Sigmoid colon (tissue), 7 donors: ENCODE results near the gene NXPH4. TPM values are rescaled to one million over a fixed set of nuclear protein-coding genes. Genes with fewer than 3 reads are reported as not detected.

ENCODE experiments used
- DNase-seq: peaks from one replicate; pipeline ENCODE4 v3.0.0-alpha.2; 2019
- H3K27ac ChIP-seq, 4 donors: fragments of 200-600 bp; sonication (generic); one replicate each; pipeline ENCODE4 v1.5.1; 2016 to 2019; ENCODE audit warnings: mild to moderate bottlenecking in 1 of 4
- H3K27me3 ChIP-seq, 3 donors: fragments of 200-600 bp; sonication (generic); one replicate each; pipeline ENCODE4 v1.5.1; 2019; ENCODE audit warnings: mild to moderate bottlenecking in 1 of 3
- H3K36me3 ChIP-seq, 4 donors: fragments of 200-600 bp; sonication (generic); one replicate each; pipeline ENCODE4 v1.5.1; 2016 to 2019
- H3K4me1 ChIP-seq, 4 donors: fragments of 200-600 bp; sonication (generic); one replicate each; pipeline ENCODE4 v1.5.1; 2017 to 2019
- H3K4me3 ChIP-seq, 4 donors: fragments of 200-600 bp; sonication (generic); one replicate each; pipeline ENCODE4 v1.5.1; 2017 to 2019; ENCODE audit warnings: mild to moderate bottlenecking in 2 of 4, moderate library complexity in 1 of 4
- H3K9me3 ChIP-seq, 4 donors: fragments of 200-600 bp in 3 of 4; sonication (generic) in 3 of 4; one replicate each; pipeline versions ENCODE4 v1.5.1 to v1.6.1; 2013 to 2019
- EP300 ChIP-seq, 4 donors: sonication (generic); formaldehyde crosslinking; IDR thresholded peaks; one replicate each; pipeline ENCODE4 v1.6.1; 2017; ENCODE audit warnings: antibody characterized with exemption in 4 of 4
- POLR2A ChIP-seq, 2 donors: fragments of 450-650 bp; IDR thresholded peaks; one replicate each; pipeline ENCODE4 v1.6.1; 2016; ENCODE audit warnings: antibody characterized with exemption in 2 of 2, mild to moderate bottlenecking in 2 of 2, moderate library complexity in 2 of 2
- POLR2AphosphoS5 ChIP-seq, 4 donors: sonication (generic); formaldehyde crosslinking; IDR thresholded peaks; one replicate each; pipeline ENCODE4 v1.6.1; 2017; ENCODE audit warnings: antibody characterized with exemption in 4 of 4
- WGBS, 2 donors: extraction: QIAGEN DNeasy Blood & Tissue Kit; methylation state at CpG; one replicate each; pipeline ENCODE4 v1.1.7; 2013; 5-methylcytosine and 5-hydroxymethylcytosine counted together
- intact Hi-C: fragments of 100-400 bp; cut with DNase I; formaldehyde crosslinking; loops from one replicate; pipeline ENCODE4 v1.15.1; 2023
- polyA plus RNA-seq, 3 donors: library from polyadenylated mRNA; stranded (reverse); fragments of 200-250 nt; gene quantifications; one replicate each; pipeline ENCODE4 v1.2.3, GENCODE V29; 2013
- total RNA-seq, 4 donors: library from RNA; depleted of rRNA; stranded (reverse); fragments of >200 nt; gene quantifications; one replicate each; pipeline ENCODE4 v1.1.0, GENCODE V29; 2016
- TF ChIP-seq, protein P1 (sequence below), 4 experiments: fragments of 450-650 bp in 3 of 4; fragments of 200-600 bp in 1 of 4; IDR thresholded peaks; one replicate each; pipeline ENCODE4 v1.5.1; 2016 to 2019; ENCODE audit warnings: antibody characterized with exemption in 4 of 4, mild to moderate bottlenecking in 3 of 4, moderate library complexity in 2 of 4
- donor health status: healthy with polysubstance abuse.
- donor health status: Bipolar disorder and iron deficiency.
- donor health status: healthy.

The NXPH4 gene
- total and polyA plus RNA-seq, 7 donors: 0.13 TPM; not detected in 6

DNA sequence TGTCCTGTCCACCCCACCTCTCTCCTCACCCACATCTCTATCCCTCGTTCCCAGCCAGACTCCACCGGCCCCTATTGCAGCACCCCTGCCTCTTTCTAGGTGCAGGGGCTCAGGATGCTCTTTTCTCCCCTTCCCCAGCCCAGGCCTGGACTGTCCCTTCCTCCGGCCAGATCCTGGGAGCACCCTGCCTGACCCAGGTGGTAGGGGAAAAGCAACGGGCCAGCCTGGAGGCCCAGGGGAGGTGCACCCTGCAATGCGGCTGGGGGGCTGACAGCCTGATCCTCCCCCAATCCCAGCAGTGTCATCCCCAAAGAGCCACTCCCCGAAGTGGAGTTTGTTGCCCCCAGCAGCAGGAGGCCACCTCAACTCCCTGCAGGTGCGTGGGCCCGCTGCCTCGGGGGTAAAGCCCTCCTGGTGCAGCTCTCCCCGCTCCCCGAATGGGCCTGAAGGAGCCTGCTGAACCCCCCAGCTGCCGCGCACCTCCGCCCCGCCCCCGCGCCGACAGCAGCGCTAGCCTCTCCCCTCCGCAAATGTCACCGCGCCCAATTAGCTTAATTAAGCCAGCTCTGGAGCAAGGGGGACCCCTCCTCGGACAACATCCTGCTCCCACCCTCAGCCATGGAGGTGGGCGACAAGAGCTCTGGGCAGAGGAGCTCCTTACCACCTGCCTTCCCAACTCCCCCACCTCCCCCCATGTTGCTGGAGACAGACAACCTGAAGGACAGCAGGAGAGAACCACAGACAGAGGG is 4.7 kb downstream of the NXPH4 start:
- Histone ChIP-seq H3K27ac (no peak overlapping the region), H3K27me3 (peaks cover 82 to 100% (median 98%) of the 10 kb centered on the region in 3 donors), H3K4me3 (no peak overlapping the region), H3K4me1 (peaks cover 0 to 31% (median 22%) of the 10 kb centered on the region in 4 donors), H3K9me3 (no peaks in the 10 kb centered on the region), H3K36me3 (no peaks in the 10 kb centered on the region)
- TF ChIP-seq, protein P1, sequence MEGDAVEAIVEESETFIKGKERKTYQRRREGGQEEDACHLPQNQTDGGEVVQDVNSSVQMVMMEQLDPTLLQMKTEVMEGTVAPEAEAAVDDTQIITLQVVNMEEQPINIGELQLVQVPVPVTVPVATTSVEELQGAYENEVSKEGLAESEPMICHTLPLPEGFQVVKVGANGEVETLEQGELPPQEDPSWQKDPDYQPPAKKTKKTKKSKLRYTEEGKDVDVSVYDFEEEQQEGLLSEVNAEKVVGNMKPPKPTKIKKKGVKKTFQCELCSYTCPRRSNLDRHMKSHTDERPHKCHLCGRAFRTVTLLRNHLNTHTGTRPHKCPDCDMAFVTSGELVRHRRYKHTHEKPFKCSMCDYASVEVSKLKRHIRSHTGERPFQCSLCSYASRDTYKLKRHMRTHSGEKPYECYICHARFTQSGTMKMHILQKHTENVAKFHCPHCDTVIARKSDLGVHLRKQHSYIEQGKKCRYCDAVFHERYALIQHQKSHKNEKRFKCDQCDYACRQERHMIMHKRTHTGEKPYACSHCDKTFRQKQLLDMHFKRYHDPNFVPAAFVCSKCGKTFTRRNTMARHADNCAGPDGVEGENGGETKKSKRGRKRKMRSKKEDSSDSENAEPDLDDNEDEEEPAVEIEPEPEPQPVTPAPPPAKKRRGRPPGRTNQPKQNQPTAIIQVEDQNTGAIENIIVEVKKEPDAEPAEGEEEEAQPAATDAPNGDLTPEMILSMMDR (IDR thresholded peaks at IDR 0.05): no peak
- WGBS, 2 donors: 5 to 11% methylated on average over 24 of the region's 24 CpGs
- no peak for DNase-seq
- intact Hi-C loops: no loop called here

DNA sequence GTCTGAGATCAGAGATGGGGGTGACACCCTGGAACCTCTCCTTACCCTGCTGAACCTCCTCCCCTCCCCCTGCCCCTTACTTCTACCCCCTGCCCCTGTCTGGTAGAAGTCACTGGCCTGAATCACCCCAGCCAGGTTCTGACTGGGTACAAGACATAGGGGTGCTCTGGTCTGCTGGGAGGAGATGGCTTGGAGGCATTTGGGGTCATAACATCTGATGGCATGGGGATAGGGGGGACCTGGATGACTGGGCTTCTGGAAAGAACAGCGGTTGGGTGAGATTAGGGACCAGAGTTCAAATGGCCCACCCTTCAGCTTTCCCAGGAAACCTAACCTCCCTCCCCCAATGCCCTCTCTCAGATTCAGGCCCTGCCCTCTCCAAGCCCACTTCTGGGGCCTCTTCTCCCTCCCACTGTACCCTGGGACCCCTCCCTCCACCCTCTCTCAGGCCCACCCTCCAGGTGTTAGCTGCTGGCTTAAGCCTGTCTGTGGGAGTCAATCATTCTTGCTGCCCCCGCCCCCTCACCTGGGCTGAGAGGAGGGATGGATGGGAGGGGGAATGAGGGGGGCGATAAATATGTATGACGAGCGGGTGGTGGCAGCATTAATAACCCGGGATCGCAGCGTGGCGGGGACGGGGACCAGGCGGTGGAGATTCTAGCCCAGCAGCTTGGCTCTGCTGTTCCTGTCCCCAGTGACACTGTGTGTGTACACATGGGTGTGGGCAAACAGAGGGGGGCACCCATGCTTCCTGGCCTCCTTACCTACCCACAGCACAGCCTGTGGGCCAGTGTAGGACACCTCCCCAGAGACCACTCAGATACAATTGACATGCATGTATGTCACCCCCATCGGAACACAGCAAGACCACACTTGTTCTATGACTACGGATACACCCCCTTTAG is 5.9 kb downstream of the NXPH4 start:
- Histone ChIP-seq H3K36me3 (no peaks in the 10 kb centered on the region), H3K9me3 (no peaks in the 10 kb centered on the region), H3K4me3 (no peak overlapping the region), H3K4me1 (peaks cover 0 to 28% (median 15%) of the 10 kb centered on the region in 4 donors), H3K27ac (no peak overlapping the region), H3K27me3 (peaks cover 80 to 100% (median 98%) of the 10 kb centered on the region in 3 donors)
- TF ChIP-seq POLR2A (IDR thresholded peaks at IDR 0.05) (no peak), EP300 (IDR thresholded peaks at IDR 0.05) (no peak), POLR2AphosphoS5 (IDR thresholded peaks at IDR 0.05) (no peak)
- TF ChIP-seq, protein P1 (IDR thresholded peaks at IDR 0.05): no peak
- DNase-seq: no peak
- intact Hi-C loops: no loop called here
- 15 to 28% methylated on average over 13 of the region's 13 CpGs for WGBS, 2 donors

DNA sequence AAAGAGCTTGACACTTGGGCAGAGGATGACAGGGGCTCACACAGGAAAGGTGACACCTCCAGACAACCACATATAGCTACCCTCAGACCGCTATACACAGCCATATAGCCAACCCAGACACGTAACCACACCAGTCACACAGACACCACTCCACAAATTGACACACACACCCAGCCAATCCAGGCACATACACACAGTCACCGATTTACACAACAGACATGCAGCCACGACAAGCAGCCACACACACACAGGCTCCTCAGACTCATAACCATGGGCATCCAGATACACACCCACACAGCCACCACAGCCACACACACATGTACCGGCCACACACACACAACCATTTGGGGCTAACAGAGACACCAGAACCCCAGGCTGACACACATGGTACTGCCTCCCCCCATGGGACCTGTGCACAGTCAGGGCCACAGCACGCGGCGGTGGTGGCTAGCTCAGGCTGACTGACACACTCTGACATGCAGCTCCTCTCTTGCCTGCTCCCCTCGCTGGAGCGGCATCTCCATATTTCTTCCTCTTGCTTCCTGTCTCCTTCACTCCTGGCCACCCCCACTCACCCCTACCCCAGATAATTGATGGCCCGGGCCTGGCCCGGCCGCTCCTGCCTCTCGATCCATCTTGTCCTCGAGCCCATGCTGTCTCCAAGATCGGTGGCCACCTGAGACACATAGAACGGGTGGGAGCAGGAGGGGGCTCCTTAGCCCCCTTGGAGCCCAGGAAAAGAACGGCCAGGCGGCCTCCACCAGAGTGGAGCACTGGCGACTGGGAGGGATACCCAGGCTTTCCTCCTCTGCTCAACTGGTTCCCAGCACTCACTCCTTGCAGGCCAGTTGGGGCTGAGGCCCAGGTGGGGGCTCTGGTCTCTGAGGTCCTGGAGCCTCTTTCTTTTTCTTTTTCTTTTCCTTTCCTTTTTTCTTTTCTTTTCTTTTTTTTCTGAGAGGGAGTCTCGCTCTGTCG is 6.9 kb downstream of the NXPH4 start:
- Histone ChIP-seq H3K36me3 (no peaks in the 10 kb centered on the region), H3K9me3 (no peaks in the 10 kb centered on the region), H3K27me3 (peaks cover 71 to 95% (median 91%) of the 10 kb centered on the region in 3 donors), H3K27ac (no peak overlapping the region), H3K4me3 (no peak overlapping the region), H3K4me1 (peaks cover 0 to 27% (median 14%) of the 10 kb centered on the region in 4 donors)
- no peak for DNase-seq
- TF ChIP-seq, protein P1 (IDR thresholded peaks at IDR 0.05): no peak
- no peak for TF ChIP-seq POLR2A (IDR thresholded peaks at IDR 0.05)
- no peak for TF ChIP-seq POLR2AphosphoS5 (IDR thresholded peaks at IDR 0.05)
- TF ChIP-seq EP300 (IDR thresholded peaks at IDR 0.05): no peak
- WGBS, 2 donors: 48 to 49% methylated on average over 22 of the region's 22 CpGs
- intact Hi-C loops: no loop called here

DNA sequence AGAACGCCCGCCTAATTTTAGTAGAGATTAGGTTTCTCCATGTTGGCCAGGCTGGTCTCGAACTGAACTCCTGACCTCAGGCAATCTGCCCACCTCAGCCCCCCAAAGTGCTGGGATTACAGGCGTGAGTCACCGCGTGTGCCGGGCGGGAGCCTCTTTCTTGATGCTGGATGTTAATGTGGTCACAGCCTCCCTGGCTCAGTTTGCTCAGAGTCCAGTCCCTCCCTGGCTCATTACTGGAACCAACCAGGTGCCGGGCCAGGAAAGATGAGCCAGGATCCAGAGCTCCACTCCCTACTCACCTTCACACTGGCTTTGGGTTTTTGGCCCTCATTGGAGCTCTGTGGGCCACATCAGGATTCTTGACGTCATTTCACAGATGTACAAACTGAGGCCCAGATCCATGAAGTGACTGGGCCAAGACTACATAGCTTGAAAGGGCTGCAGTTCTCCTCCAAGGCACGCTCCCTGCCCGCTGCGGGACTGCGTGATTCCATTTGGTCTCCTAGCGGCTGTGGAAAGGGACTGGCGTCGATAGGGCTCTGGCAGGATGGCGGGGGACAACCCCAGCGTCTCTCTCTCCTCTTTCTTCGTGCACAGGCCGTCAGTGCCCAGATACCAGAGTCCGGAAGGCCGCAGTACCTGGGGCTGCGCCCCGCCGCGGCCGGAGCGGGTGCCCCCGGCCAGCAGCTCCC is 7.8 kb downstream of the NXPH4 start:
- Histone ChIP-seq H3K36me3 (no peaks in the 10 kb centered on the region), H3K9me3 (no peaks in the 10 kb centered on the region), H3K27me3 (peaks cover 66 to 86% (median 81%) of the 10 kb centered on the region in 3 donors), H3K27ac (no peak overlapping the region), H3K4me3 (peak overlapping the region in 1 of 4 donors; percentile 6), H3K4me1 (peaks cover 0 to 34% (median 16%) of the 10 kb centered on the region in 4 donors)
- WGBS, 2 donors: 35 to 36% methylated on average over 30 of the region's 30 CpGs
- no peak for DNase-seq
- TF ChIP-seq POLR2AphosphoS5 (IDR thresholded peaks at IDR 0.05): no peak
- TF ChIP-seq, protein P1 (IDR thresholded peaks at IDR 0.05): no peak
- TF ChIP-seq EP300 (IDR thresholded peaks at IDR 0.05): no peak
- no peak for TF ChIP-seq POLR2A (IDR thresholded peaks at IDR 0.05)
- intact Hi-C loops: no loop called here
